ENCODE data around the gene RPS15A.
A peak's percentile ranks its signal among the peaks of the same experiment; 100 is the strongest.
"Not testable (repeated sequence)": the region's sequence is repeated elsewhere in the genome, so short reads cannot be mapped to it uniquely, and the experiment has no call there.

- not testable (repeated sequence) for TF ChIP-seq POLR2A (IDR thresholded peaks at IDR 0.05)
- TF ChIP-seq, protein P1, sequence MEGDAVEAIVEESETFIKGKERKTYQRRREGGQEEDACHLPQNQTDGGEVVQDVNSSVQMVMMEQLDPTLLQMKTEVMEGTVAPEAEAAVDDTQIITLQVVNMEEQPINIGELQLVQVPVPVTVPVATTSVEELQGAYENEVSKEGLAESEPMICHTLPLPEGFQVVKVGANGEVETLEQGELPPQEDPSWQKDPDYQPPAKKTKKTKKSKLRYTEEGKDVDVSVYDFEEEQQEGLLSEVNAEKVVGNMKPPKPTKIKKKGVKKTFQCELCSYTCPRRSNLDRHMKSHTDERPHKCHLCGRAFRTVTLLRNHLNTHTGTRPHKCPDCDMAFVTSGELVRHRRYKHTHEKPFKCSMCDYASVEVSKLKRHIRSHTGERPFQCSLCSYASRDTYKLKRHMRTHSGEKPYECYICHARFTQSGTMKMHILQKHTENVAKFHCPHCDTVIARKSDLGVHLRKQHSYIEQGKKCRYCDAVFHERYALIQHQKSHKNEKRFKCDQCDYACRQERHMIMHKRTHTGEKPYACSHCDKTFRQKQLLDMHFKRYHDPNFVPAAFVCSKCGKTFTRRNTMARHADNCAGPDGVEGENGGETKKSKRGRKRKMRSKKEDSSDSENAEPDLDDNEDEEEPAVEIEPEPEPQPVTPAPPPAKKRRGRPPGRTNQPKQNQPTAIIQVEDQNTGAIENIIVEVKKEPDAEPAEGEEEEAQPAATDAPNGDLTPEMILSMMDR (IDR thresholded peaks at IDR 0.05), result peak; percentile 37 to 61 (median 43)
These were observed 30.3 kb downstream of the RPS15A start for GRCh38 chr16:18759598-18760520.

Data from vagina (tissue), 2 donors.